ENCODE data around the gene CAPN5. TPM values are rescaled to one million over a fixed set of nuclear protein-coding genes. Genes with fewer than 3 reads are reported as not detected.

Gene CAPN5
- polyA plus RNA-seq, 3 donors = 0.28 to 0.83 (median 0.62) TPM

- no peaks in the 10 kb centered on the region for H3K4me1 Mint-ChIP-seq
- 67% methylated on average over 3 of the region's 11 CpGs for WGBS (ENCODE audit: insufficient coverage)
- no peak for DNase-seq
Measured at GRCh38 chr11:77142091-77142975, 75.6 kb downstream of the CAPN5 start.

More at GRCh38 chr11:77142091-77142975, 75.6 kb downstream of the CAPN5 start:
- Histone ChIP-seq H3K27me3 (ENCODE audit: control insufficient read depth in 2 of 2, insufficient read depth in 2 of 2, low read length in 2 of 2) (peaks cover 7 to 27% of the 10 kb centered on the region in 2 donors), H3K4me1 (ENCODE audit: control insufficient read depth in 1 of 2, insufficient read depth in 2 of 2, low read length in 2 of 2) (no peaks in the 10 kb centered on the region), H4K20me1 (ENCODE audit: insufficient read depth, low read length) (no peaks in the 10 kb centered on the region), H3K79me2 (ENCODE audit: insufficient read depth, low read length) (no peaks in the 10 kb centered on the region), H3K27ac (ENCODE audit: low read depth in 1 of 2, low read length in 2 of 2) (no peak overlapping the region), H3K4me3 (replicated peaks in 1 of 3; ENCODE audit: low read depth in 2 of 3, low read length in 3 of 3) (no peak overlapping the region), H2AFZ (ENCODE audit: insufficient read depth, low read depth, low read length, poor library complexity, severe bottlenecking) (no peak overlapping the region), H3K36me3 (replicated peaks in 1 of 2; ENCODE audit: control insufficient read depth in 1 of 2, insufficient read depth in 2 of 2, low read length in 2 of 2) (no peaks in the 10 kb centered on the region), H3K9ac (ENCODE audit: insufficient read depth, low read length, poor library complexity, severe bottlenecking) (no peak overlapping the region), H3K4me2 (replicated peaks; ENCODE audit: extremely low read depth, low read length, poor library complexity, severe bottlenecking) (no peak overlapping the region), H3K9me3 (replicated peaks in 1 of 2; ENCODE audit: control insufficient read depth in 1 of 2, insufficient read depth in 1 of 2, low read length in 2 of 2) (no peaks in the 10 kb centered on the region)
- intact Hi-C loops (cut with micrococcal nuclease) = no loop called here
- no peak overlapping the region for H3K4me3 Mint-ChIP-seq
- no peaks in the 10 kb centered on the region for H3K9me3 Mint-ChIP-seq
- H3K36me3 Mint-ChIP-seq = no peaks in the 10 kb centered on the region
- H3K27ac Mint-ChIP-seq = no peak overlapping the region
- no peak for TF ChIP-seq CTCF (IDR thresholded peaks at IDR 0.05)
- H3K27me3 Mint-ChIP-seq (ENCODE audit: low read depth in 3 of 3) = peaks cover 36 to 51% (median 43%) of the 10 kb centered on the region in 3 donors
